HepG2 (cell line): Measurements from ENCODE around the gene ZSWIM9. TPM values are rescaled to one million over a fixed set of nuclear protein-coding genes. Genes with fewer than 3 reads are reported as not detected.
A peak's percentile ranks its signal among the peaks of the same experiment; 100 is the strongest.

Experiments
- ATAC-seq: fragments of 200-7000 bp; cut with Tn5 transposase; 3 replicates; pipeline ENCODE4 v1.9.1; 2020; ENCODE audit warnings: mild to moderate bottlenecking, moderate library complexity
- BruUV-seq: library from RNA; stranded (reverse); fragments of 400-500 nt; replicated peaks from 2 replicates; lab custom pipeline; 2021; lab: Mats Ljungman, UMichigan
- CTCF ChIA-PET: fragments of 300-600 bp; formaldehyde crosslinking; extraction: SDS; loops from one replicate; lab custom pipeline; 2021; ENCODE audit warnings: low total read pairs, inconsistent platforms, low intra/inter-chr PET ratio; lab: Yijun Ruan, JAX
- POLR2A ChIA-PET: fragments of 350-600 bp; sonication (Branson Sonifier 250); formaldehyde crosslinking; loops from one replicate; lab custom pipeline; 2020; ENCODE audit warnings: antibody characterized with exemption, inconsistent platforms; lab: Yijun Ruan, JAX
- DNase-seq: peaks from one replicate; pipeline ENCODE4 v3.0.0-alpha.2; 2015; ENCODE audit warnings: low spot score
- FAIRE-seq: peaks from 3 replicates; lab custom pipeline; 2011; peaks lifted over from hg19 to GRCh38; lab: Jason Lieb, UNC
- H2AFZ ChIP-seq: one replicate; pipeline ENCODE4 v1.6.1; 2011; ENCODE audit warnings: low read length, inconsistent platforms
- H3K27ac ChIP-seq: fragments of 300-600 bp; 3 replicates; pipeline ENCODE4 v1.8.0; 2011; ENCODE audit warnings: mixed run types, mild to moderate bottlenecking, mixed read lengths, low read length, inconsistent platforms; ENCODE audit not compliant: insufficient read depth; ENCODE audit errors: extremely low read length
- H3K27me3 ChIP-seq, 2 experiments: fragments of 200-600 bp in 1 of 2; 2 replicates in 1 of 2; 3 replicates in 1 of 2; pipeline versions ENCODE4 v1.6.0 to v1.8.0; 2011; ENCODE audit warnings: low read length in 2 of 2, mild to moderate bottlenecking in 2 of 2, moderate library complexity in 2 of 2, inconsistent platforms in 1 of 2; ENCODE audit not compliant: insufficient read depth in 2 of 2, control insufficient read depth in 1 of 2
- H3K36me3 ChIP-seq, 2 experiments: fragments of 200-600 bp in 1 of 2; replicated peaks in 1 of 2; 2 replicates in 1 of 2; 3 replicates in 1 of 2; pipeline versions ENCODE4 v1.5.1 to v1.8.0; 2011; ENCODE audit warnings: low read length in 2 of 2, inconsistent platforms in 1 of 2; ENCODE audit not compliant: insufficient read depth in 2 of 2, control insufficient read depth in 1 of 2
- H3K4me1 ChIP-seq: 2 replicates; pipeline ENCODE4 v1.5.1; 2012; ENCODE audit warnings: low read length, inconsistent platforms; ENCODE audit not compliant: insufficient read depth
- H3K4me2 ChIP-seq: 2 replicates; pipeline ENCODE4 v1.6.0; 2011; ENCODE audit warnings: low read depth, low read length, inconsistent platforms
- H3K4me3 ChIP-seq, 3 experiments: fragments of 200-600 bp in 1 of 3; sonication (generic), shearing (Covaris generic) in 1 of 3; replicated peaks in 1 of 3; 2 replicates each; pipeline ENCODE4 v1.5.1; 2011 to 2016; ENCODE audit warnings: low read length in 3 of 3, inconsistent platforms in 2 of 3, low read depth in 2 of 3, mild to moderate bottlenecking in 2 of 3, control low read depth in 1 of 3, mixed read lengths in 1 of 3; ENCODE audit not compliant: insufficient read depth in 1 of 3
- H3K79me2 ChIP-seq: one replicate; pipeline ENCODE4 v1.6.1; 2011; ENCODE audit warnings: low read length, inconsistent platforms; ENCODE audit not compliant: insufficient read depth
- H3K9ac ChIP-seq: 2 replicates; pipeline ENCODE4 v1.6.0; 2011; ENCODE audit warnings: mild to moderate bottlenecking, low read depth, low read length, inconsistent platforms; ENCODE audit not compliant: insufficient read depth
- H3K9me3 ChIP-seq: 2 replicates; pipeline ENCODE4 v1.5.1; 2012; ENCODE audit warnings: mild to moderate bottlenecking, low read length
- H4K20me1 ChIP-seq: 2 replicates; pipeline ENCODE4 v1.6.0; 2011; ENCODE audit warnings: inconsistent platforms, mild to moderate bottlenecking, low read length, moderate library complexity; ENCODE audit not compliant: insufficient read depth
- CREB1 ChIP-seq, 2 experiments: fragments of 450-650 bp in 1 of 2; IDR thresholded peaks; 2 replicates each; pipeline ENCODE4 v1.6.1; 2016 to 2017; ENCODE audit warnings: control low read depth in 1 of 2, mild to moderate bottlenecking in 1 of 2, missing compliant biosample characterization in 1 of 2, missing genetic modification characterization in 1 of 2
- DZIP1 ChIP-seq: sonication (generic); formaldehyde crosslinking; IDR thresholded peaks from 2 replicates; pipeline ENCODE4 v1.5.0; 2020; ENCODE audit warnings: mild to moderate bottlenecking, missing genetic modification reagents
- KDM4B ChIP-seq: sonication (generic); formaldehyde crosslinking; IDR thresholded peaks from 2 replicates; pipeline ENCODE4 v1.4.0; 2020; ENCODE audit warnings: missing genetic modification reagents
- MEIS2 ChIP-seq: sonication (generic); formaldehyde crosslinking; IDR thresholded peaks from 2 replicates; pipeline ENCODE4 v1.9.0; 2021; ENCODE audit warnings: mild to moderate bottlenecking, missing genetic modification reagents
- SNAI1 ChIP-seq: sonication (generic); formaldehyde crosslinking; IDR thresholded peaks from 2 replicates; pipeline ENCODE4 v1.5.0; 2020; ENCODE audit warnings: mild to moderate bottlenecking, missing genetic modification reagents, borderline replicate concordance
- SP1 ChIP-seq, 2 experiments: fragments of 450-650 bp in 1 of 2; sonication (generic) in 1 of 2; formaldehyde crosslinking in 1 of 2; IDR thresholded peaks; 2 replicates each; pipeline versions ENCODE4 v1.4.0 to v1.6.1; 2016 to 2020; ENCODE audit warnings: missing genetic modification reagents in 1 of 2
- SRSF4 ChIP-seq: fragments of 200-400 bp; formaldehyde crosslinking; IDR thresholded peaks from one replicate; pipeline ENCODE4 v1.6.1; 2018; ENCODE audit warnings: mild to moderate bottlenecking, low read depth, low read length, moderate library complexity; ENCODE audit not compliant: poor library complexity, severe bottlenecking
- ZBTB10 ChIP-seq: sonication (generic); formaldehyde crosslinking; IDR thresholded peaks from 2 replicates; pipeline ENCODE4 v1.4.0; 2020; ENCODE audit warnings: missing genetic modification reagents, borderline replicate concordance
- ZNF256 ChIP-seq: sonication (generic); formaldehyde crosslinking; conservative IDR thresholded peaks from 2 replicates; pipeline ENCODE4 v1.4.0; 2020; ENCODE audit warnings: missing genetic modification reagents
- ZNF44 ChIP-seq: sonication (generic); formaldehyde crosslinking; IDR thresholded peaks from 2 replicates; pipeline ENCODE4 v1.5.1; 2020; ENCODE audit warnings: mild to moderate bottlenecking, missing genetic modification reagents
- ZNF782 ChIP-seq: sonication (generic); formaldehyde crosslinking; IDR thresholded peaks from 2 replicates; pipeline ENCODE4 v1.4.0; 2020; ENCODE audit warnings: missing genetic modification reagents, mild to moderate bottlenecking, borderline replicate concordance
- ZNF792 ChIP-seq: IDR thresholded peaks from 2 replicates; pipeline ENCODE4 v1.6.1; 2016
- ZSCAN22 ChIP-seq: sonication (generic); formaldehyde crosslinking; IDR thresholded peaks from 2 replicates; pipeline ENCODE4 v1.4.0; 2020; ENCODE audit warnings: mild to moderate bottlenecking, missing genetic modification reagents
- ZSCAN25 ChIP-seq: sonication (generic); formaldehyde crosslinking; IDR thresholded peaks from 2 replicates; pipeline ENCODE4 v1.8.0; 2022; ENCODE audit warnings: mild to moderate bottlenecking, missing genetic modification reagents
- WGBS: methylation state at CpG from one replicate; pipeline ENCODE4 v1.1.6; 2017; ENCODE audit warnings: low lambda C conversion rate; 5-methylcytosine and 5-hydroxymethylcytosine counted together
- in situ Hi-C: cut with HindIII; loops from 2 replicates; pipeline ENCODE4 v1.10.0; 2017; ENCODE audit warnings: low pct_unique_long_range_greater_than_20kb; ENCODE audit not compliant: extremely low pct_ligation_motif_present
- intact Hi-C: fragments of 100-400 bp; cut with micrococcal nuclease; formaldehyde crosslinking; loops from one replicate; pipeline ENCODE4 v1.10.0; 2022; ENCODE audit not compliant: unreplicated experiment
- polyA plus RNA-seq, 8 experiments: library from polyadenylated mRNA; depleted of rRNA in 3 of 8; stranded (reverse) in 7 of 8; unstranded in 1 of 8; fragments of >200 nt; fragmentation: Illumina TruSeq in 4 of 8; extraction: Trizol in 4 of 8; gene quantifications; 2 replicates each; pipeline versions ENCODE4 v1.2.1 to v1.2.3, GENCODE V29; 2011 to 2016; ENCODE audit warnings: low read depth in 4 of 8, missing spikeins in 1 of 8, mixed read lengths in 1 of 8; ENCODE audit not compliant: insufficient read depth in 1 of 8
- total RNA-seq, 5 experiments: library from RNA; depleted of rRNA; stranded (reverse); fragments of >200 nt; fragmentation: Illumina TruSeq; extraction: Trizol; gene quantifications; 2 replicates each; pipeline ENCODE4 v1.2.3, GENCODE V29; 2016; ENCODE audit warnings: low read depth in 1 of 5
- TF ChIP-seq, protein P1 (sequence below): IDR thresholded peaks from 2 replicates; pipeline ENCODE4 v1.6.1; 2016
- TF ChIP-seq, protein P2 (sequence below): sonication (generic); formaldehyde crosslinking; IDR thresholded peaks from 2 replicates; pipeline ENCODE4 v1.4.0; 2020; ENCODE audit warnings: missing genetic modification reagents

Gene ZSWIM9
- total and polyA plus RNA-seq, 2 of the 13 experiments (the other 11 are each of a cell fraction or from before 2014, with no cell fraction given) = 0.18 to 1.1 TPM

GRCh38 chr19:48203222-48203793, 32.8 kb downstream of the ZSWIM9 start:
- Histone ChIP-seq H3K79me2 (no peaks in the 10 kb centered on the region), H2AFZ (peak overlapping the region; percentile 67), H4K20me1 (no peaks in the 10 kb centered on the region), H3K27ac (peak overlapping the region; percentile 69), H3K4me3 (peak overlapping the region; percentile 50 to 79 (median 71); a peak in 5 of 6 replicates), H3K4me2 (peak overlapping the region; percentile 94), H3K9ac (peak overlapping the region; percentile 74), H3K9me3 (no peaks in the 10 kb centered on the region), H3K36me3 (no peaks in the 10 kb centered on the region), H3K4me1 (peaks cover 18% of the 10 kb centered on the region), H3K27me3 (no peaks in the 10 kb centered on the region)
- ChIA-PET CTCF (no interaction called here), POLR2A (interaction anchor here (0.6 to 2.3 kb wide), 11 partner anchors 9 to 416 kb away, joined by 3 to 20 read pairs (median 4); partner anchors contain the start of genes CARD8, LIG1, RPL18 and SPHK2)
- in situ Hi-C loops = no loop called here
- FAIRE-seq (no peak), DNase-seq (no peak), ATAC-seq (no peak)
- TSS peak; percentile 88 for BruUV-seq
- intact Hi-C loops = no loop called here
- WGBS = 5% methylated on average over 5 of the region's 5 CpGs
- TF ChIP-seq CREB1 (IDR thresholded peaks at IDR 0.05) = no peak
- TF ChIP-seq CREB1 (CRISPR knock-in tag; IDR thresholded peaks at IDR 0.05) = 0 out of 2 replicates have a peak, but pooled peaks have one; percentile 52
- TF ChIP-seq SP1 (IDR thresholded peaks at IDR 0.05) = no peak
- TF ChIP-seq SP1 (CRISPR knock-in tag; IDR thresholded peaks at IDR 0.05) = no peak
- TF ChIP-seq ZNF792 (CRISPR knock-in tag) = 0 out of 2 replicates have a peak, but pooled peaks have one; percentile 17
- no peak for TF ChIP-seq DZIP1
- TF ChIP-seq KDM4B (CRISPR knock-in tag) = no peak
- peak; percentile 71; the same call in 1 of the 2 replicates for TF ChIP-seq ZNF44 (CRISPR knock-in tag)
- no peak for TF ChIP-seq SRSF4
- TF ChIP-seq ZNF782 (CRISPR knock-in tag) = no peak
- TF ChIP-seq ZBTB10 = no peak
- TF ChIP-seq, protein P1, sequence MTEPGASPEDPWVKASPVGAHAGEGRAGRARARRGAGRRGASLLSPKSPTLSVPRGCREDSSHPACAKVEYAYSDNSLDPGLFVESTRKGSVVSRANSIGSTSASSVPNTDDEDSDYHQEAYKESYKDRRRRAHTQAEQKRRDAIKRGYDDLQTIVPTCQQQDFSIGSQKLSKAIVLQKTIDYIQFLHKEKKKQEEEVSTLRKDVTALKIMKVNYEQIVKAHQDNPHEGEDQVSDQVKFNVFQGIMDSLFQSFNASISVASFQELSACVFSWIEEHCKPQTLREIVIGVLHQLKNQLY (CRISPR knock-in tag) = no peak
- TF ChIP-seq SNAI1 (CRISPR knock-in tag) = no peak
- TF ChIP-seq, protein P2, sequence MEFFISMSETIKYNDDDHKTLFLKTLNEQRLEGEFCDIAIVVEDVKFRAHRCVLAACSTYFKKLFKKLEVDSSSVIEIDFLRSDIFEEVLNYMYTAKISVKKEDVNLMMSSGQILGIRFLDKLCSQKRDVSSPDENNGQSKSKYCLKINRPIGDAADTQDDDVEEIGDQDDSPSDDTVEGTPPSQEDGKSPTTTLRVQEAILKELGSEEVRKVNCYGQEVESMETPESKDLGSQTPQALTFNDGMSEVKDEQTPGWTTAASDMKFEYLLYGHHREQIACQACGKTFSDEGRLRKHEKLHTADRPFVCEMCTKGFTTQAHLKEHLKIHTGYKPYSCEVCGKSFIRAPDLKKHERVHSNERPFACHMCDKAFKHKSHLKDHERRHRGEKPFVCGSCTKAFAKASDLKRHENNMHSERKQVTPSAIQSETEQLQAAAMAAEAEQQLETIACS (CRISPR knock-in tag) = no peak
- TF ChIP-seq ZNF256 (CRISPR knock-in tag) = 0 out of 2 replicates have a peak, but pooled peaks have one; percentile 24
- TF ChIP-seq ZSCAN22 (CRISPR knock-in tag) = no peak
- TF ChIP-seq MEIS2 (CRISPR knock-in tag) = no peak
- TF ChIP-seq ZSCAN25 = no peak
